NCI-H128 (cell line): ENCODE data around the gene QSER1.

ENCODE experiments used
- DNase-seq: peaks from one replicate; lab custom pipeline; 2025; ENCODE audit not compliant: unreplicated experiment; lab: John Stamatoyannopoulos, UW

QSER1 gene

DNA sequence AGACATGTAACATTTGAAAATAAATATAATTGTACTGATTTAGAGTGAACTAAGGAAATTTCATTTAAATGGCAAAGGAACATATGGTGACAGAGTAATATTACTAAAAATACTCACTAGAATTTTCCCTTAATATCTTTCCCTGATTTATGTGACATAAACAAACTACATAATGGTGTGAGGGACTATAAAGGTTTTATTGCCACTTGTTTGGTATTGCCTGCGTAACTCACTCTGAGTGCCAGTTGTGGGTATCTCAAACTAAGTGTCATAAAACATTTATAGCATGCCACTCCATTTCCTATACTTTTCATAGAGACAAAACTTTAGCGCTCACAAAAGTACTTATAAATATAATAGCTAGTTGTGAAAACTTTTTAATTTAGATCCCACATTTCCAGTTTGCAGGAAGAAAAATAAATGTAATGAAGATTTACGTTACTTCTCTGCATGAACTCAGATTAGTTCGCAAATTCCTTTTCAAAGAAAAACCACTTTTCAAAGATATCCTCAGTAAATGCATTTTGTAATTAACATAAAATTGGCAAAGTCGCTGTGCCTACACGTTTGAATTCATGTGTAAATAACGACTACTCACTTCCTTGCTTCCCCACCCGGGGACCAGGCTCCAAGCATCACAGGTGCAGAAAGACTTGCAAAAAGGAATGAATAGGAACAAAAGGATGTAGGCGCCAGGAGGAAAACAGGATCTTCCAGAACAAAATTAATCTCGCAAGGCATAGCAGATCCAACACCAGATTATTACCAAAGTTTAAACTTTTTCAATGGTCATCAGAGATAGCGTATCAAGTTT lies 1.6 kb upstream of the QSER1 start:
- DNase-seq: peak; percentile 48

DNA sequence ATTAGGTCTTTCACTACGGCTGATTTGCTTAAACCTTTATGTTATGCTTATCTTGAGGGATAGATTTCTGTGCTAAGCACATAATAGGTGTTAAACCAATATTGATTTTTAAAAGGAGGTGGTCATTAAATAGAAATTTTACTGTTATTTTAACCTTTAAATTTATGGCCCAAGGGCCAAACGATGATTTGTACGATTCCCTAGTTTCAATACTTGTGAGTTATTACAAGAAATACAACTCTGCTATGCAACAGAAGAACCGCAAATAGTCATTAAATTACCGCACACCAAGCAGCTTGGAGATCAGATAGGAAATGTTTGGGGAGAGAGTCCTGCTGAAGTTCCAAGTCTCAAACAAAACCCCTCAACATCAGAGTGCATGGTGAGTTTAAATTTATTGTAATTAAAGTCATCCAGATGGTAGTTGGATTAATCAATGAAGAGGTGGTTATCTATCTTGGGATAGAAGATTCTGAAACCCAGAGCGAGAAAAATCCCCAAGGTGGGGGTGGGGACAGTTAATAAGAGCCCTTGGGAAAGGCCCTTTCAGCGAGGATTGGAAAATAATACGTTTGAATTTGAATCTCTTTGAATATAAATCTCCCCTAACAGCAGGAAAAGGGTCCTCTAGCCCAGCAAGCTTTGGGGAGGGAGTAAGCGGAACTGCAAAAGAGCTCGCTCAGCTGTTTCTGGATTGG lies 805 bp upstream of the QSER1 start:
- no peak for DNase-seq

DNA sequence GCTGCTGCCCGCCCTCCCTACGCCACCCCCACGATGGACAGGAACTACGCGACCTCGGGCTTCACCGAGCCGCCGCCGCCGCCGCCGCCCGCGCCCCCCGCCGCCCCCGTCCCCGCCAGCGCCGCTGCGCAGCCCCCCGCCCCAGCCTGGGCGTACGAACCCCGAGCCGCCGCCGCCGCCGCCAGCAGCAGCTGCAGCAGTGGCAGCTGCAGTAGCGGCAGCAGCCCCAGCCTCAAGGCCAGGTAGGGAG lies 407 bp downstream of the QSER1 start:
- no peak for DNase-seq

DNA sequence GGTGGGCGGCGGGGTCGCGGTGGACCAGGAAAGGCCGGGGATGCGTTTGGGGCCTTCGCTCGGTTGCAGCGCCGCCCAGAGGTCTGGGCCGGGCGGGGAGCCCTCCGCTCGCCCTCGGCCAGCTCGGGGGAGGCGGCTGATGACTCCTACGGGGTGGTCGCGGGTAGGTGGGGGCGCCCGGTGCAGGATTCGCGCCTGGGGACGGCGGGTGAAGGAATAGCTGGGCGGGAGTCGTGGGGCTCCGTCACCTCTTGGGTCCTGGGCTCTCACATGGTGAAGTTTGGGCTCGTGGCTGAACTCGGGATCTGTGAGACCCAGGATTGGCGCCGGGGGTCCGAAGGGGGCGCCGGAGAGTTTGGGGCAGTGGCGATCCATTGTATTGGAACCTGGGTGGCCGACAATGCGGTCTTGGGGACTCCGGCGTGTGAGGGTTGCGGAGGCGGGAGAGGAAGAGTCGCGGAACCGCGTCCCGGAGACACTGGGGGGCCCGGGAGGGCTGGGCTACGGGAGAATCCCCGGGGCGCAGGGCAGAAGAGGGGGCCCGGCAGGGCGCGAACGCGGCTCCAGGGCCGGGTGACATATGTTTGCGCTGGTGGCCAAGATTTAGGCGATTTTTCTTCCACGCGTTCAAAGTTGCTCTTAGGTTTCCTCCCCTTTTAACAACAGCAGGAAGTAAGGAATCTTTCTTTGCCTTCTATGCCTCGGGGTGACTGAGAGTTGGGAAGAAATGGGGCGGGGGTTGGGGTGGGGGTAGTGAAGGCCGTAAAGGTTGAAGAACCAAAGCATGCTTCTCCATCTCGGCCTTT lies 935 bp downstream of the QSER1 start:
- no peak for DNase-seq

DNA sequence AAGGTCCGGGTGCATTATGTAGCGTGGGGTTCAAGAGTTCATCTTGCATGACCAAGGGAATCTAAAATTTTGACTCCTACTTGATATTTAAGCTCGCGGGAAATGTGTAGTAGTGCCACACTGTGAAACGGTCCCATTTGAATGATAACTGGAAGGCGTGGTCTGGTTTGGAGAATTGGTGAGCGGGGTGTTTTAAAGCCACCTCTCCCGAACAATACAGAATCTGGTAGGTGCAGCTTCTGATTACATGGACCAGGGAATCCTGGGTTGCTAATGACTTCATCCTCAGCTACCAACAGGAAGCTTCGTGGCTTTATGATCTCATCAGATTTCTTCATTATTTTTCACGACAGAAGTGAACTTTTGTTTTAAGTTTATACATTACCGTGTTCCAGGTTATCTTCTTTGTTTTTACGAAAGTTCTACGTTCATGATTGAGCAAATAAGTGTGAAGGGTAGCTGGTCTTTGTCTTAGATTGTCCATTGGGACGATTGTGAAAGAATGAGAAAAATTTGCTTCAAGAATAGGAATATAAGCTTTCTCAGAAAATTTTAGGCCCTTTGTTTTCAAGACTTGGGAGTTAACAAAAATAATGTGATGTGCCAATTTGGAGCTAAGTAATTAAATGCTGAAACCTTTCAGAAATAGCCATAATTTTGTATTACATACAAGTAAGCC lies 1.7 kb downstream of the QSER1 start:
- DNase-seq: peak; percentile 45

DNA sequence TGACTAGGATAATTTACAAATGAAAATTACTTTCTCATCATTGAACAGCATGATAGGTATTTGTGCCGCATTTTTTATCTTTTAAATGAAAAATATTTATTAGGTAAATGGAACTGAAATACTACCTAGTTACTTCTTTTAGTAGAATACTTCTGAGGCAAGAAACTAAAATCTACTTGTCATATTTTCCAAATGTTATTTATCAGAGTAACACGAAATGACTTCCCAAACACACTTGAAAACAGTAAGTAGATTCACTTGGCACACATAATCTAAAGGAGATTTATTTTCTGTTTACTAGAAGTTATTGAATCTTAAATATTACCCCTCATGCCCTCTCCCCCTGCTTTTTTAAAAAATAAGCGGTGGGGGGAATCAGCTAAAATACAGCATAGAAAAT lies 2.3 kb downstream of the QSER1 start:
- DNase-seq: no peak

DNA sequence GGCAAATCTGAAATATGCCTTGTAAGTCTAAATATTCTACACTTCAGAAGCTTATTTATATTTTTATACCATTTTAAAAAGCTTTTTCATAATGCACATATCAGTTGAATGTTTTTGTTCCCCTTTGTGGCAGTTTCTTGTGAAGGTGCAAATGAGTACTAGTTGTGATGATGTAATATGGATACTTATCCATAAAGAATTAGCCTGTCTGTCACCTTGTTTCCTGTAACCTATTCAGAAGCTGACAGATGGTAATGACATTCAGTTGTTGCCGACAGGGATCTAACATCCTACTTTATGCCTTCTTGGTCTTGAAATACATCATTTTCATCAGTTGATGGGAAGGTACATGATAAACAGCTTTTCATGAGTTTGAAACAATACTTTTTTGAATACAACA lies 2.9 kb downstream of the QSER1 start:
- DNase-seq: no peak

DNA sequence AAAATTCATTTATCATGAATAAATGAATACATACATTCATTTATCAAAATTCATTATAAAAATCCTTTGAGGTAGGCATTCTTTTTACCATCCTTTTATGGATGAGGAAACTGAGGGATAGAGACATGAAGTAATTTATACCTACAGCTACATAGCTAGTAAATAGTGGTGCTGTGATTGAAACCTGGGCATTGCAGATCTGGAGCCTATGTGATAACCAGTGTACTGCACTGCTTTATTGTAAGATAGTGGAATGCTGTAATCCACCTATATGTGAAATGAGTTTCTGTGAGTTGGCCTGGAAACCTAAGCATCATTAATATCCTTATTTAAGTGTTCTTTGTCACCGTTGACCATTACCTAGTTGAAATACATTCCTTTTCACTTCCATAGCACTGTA lies 4.5 kb downstream of the QSER1 start:
- no peak for DNase-seq

DNA sequence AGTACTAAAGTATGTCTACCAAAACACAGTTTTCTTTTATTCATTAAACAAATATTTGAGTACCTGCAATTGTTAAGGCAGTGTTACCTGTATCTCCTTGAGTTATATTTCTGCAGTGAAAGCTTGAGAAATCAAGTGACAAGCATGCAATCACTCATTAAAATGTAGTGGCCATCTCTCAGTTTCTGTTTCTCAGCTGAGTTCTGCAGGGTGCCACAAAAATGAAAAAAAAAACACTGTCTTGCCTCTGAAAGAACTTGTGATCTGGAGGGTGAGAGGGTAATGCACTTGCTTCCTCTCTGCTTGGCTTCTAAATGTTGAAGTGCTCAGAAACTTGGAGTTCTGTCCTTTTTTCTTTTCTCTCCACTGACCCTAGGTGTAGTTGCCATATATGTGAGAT lies 6.8 kb downstream of the QSER1 start:
- no peak for DNase-seq

DNA sequence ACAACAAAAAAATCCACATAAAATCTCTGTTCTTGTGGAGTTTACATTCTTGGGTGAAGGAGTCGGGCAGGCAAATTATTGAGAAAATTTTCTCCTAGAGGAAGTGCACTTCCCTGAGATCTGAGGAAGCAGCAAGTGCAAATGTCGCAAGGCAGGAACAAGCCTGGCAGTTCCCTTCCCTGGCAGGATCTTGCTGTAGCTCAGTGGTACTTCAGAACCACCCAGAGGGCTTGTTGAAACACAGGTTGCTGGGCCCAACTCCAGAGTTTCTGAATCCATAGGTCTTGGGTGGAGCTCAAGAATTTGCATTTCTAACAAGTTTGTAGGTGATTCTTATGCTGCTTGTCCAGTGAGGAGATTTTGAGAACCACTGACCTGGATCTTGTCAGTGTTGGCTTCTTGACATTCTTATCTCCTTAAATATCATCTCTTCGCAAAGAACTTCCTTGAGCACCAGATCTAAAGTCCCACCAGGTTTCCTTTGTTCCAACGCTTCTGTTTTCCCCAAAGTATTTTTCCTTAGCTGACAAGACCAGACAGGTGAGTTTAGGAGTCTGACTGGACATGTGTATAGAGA lies 9.6 kb downstream of the QSER1 start:
- DNase-seq: no peak

DNA sequence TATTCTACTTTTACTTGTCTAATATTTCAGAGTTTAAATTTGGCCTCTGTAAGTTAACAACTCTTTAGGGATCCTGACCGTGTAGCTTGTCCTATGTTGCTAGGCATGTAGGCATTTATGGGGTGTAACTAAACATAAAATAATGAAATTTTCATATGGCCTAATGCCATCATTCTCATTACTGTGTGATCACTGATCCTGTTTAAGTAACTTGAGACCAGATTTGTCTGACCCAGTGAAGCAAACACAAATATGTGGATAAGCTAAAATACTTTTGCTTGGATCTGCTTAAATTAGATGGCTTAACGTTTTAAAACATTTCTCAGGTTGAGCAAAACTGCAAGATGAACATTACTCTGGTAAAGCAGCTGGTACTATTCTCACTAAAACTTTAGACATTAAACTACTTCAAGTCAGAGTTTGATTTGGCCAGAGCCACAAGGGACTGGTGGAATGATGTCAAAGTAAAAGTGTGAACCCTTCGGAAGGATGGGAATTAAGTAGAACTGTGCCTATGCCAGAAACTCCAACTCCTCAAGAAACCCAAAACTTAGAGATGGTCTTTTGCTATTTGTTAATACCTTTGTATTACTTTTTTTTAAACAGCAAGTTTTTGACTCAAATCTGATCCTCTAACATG lies 12.5 kb downstream of the QSER1 start:
- DNase-seq: no peak

DNA sequence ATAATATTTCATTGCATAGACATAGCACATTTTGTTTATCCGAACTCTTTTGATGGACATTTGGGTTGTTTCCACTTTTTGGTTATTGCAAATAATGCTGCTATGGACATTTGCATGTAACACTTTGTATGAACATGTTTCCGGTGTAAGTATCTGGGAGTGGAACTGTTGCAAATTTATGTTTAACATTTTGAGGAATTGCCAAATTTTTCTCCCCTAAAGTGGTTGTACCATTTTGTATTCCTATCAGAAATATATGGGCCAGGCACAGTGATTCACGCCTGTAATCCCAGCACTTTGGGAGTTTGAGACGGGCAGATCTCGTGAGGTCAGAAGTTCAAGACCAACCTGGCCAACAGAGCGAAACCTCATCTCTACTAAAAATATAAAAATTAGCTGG lies 16.0 kb downstream of the QSER1 start:
- no peak for DNase-seq

DNA sequence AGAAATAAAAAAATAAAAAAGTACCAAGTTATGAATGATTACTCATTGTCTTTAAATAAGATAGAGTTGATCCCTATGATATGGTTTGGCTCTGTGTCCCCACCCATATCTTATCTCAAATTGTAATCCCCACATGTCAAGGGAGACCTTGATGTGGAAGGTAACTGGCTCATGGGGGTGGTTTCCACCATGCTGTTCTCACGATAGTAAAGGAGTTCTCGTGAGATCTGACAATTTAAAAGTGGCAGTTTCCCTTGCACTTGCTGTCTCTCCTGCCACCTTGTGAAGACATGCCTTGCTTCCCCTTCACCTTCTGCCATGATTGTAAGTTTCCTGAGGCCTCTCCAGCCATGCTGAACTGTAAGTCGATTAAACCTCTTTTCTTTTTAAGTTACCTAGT lies 18.8 kb downstream of the QSER1 start:
- no peak for DNase-seq

DNA sequence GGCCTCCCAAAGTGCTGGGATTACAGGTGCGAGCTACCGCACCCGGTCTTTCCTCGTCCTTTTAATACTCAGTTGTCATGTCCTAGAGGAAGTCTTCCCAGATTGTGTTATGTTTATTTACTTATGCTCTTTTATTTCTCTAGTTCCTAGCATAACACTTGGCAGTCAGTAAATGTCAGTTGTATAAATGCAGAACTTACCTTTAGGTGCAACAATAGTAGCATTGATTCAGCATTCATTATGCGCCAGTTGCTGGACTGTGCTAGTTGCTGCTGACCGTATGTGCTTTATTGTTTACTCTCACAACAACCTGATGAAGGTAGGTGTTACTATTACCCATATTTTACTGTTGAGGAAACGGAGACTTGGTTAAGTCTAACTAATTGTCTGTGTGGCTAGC lies 20.8 kb downstream of the QSER1 start:
- DNase-seq: no peak

DNA sequence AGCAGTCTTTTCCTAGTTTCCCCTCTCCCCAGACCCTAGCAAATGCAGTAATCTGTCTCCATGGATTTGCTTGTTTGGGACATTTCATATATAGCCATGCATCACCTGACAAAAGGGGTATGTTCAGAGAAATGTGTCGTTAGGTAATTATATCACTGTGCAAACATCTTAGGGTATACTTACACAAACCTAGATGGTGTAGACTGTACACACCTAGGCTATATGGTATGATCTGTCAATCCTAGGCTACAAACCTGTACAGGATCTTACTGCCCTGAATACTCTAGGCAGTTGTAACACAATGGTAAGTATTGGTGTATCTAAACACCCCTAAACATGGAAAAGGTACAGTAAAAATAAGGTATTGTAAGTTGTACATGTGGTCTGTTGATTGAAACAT lies 23.8 kb downstream of the QSER1 start:
- DNase-seq: no peak

DNA sequence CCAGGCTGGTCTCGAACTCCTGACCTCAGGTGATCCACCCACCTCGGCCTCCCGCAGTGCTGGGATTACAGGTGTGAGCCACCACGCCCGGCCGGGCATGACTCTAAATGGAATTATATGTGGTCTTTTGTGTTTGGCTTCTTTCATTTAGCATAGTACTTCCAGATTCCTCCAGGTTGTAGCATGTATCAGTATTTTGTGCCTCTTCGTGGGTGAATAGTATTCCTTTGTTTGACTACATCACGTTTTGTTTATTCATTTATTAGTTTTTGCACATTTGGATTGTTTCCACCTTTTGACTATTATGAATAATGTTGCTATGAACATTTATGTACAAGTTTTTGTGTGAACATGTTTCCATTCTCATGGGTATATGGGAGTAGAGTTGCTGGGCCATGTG lies 24.4 kb downstream of the QSER1 start:
- DNase-seq: no peak

DNA sequence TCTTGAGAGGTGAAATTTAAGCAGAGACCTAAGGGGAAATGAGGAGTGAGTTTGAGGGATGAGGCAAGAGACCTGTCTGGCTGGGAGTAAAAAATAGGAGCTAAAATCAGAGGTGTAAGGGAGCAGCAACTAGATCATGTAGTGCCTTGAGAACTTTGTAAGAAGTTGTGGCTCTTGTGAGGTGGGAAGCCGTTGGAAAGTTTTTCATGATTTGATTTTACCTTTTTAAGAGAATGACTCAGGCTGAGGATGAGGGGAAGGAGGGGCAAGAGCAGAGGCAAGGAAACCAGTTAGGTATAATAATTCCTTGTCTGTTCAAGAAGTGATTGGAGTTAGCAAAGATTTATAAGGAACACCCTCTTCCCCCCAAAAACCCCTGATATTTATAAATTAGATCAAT lies 25.8 kb downstream of the QSER1 start:
- no peak for DNase-seq

DNA sequence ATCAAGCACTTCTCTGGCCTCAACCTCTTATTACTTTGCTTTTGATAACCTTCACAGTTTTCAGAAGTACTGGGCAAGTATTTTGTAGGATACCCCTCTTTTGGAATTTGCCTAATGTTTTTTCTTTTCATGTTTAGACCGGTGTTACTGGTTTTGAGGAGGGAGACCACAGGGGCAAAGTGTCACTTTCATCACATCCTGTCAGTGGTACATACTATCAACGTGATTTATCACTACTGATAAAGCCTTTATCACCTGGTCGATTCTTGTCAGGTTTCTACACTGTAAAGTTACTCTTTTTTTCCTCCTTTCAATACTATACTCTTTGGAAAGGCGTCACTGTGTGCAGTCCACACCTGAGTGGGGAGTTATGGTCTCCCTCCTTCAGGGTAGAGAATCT lies 26.7 kb downstream of the QSER1 start:
- no peak for DNase-seq

DNA sequence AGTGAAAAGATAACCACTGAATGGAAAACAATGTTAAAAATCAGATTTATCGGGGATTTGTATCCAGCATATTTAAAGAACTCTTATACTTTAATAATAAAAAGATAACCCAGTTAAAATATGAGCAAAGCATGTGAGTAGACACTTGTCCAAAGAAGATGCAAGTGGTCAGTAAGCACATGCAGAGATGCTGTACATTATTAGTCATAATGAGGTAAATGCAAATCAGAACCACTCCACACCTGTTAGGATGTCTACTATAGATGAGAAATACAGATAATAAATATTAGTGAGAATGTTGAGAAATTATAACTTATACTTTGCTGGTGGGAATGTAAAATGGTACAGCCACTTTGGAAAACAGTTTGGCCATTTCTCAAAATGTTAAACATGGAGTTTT lies 28.0 kb downstream of the QSER1 start:
- DNase-seq: no peak

DNA sequence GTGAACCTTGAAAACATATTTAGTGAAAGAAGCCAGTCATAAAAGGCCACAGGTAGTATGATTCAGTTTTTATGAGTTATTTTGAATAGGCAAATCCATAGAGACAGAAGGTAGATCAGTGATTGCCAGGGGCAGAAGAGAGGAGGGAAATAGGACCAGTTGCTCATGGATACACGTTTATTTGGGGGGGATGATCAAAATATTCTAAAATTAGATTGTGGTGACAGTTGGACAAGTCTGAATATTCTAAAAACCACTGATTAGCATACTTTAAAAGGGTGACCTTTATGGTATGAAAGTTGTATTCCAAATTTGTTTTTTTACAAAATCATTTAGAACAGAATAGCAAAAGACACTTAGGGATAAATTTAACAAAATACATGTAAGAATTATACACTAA lies 28.6 kb downstream of the QSER1 start:
- DNase-seq: no peak

DNA sequence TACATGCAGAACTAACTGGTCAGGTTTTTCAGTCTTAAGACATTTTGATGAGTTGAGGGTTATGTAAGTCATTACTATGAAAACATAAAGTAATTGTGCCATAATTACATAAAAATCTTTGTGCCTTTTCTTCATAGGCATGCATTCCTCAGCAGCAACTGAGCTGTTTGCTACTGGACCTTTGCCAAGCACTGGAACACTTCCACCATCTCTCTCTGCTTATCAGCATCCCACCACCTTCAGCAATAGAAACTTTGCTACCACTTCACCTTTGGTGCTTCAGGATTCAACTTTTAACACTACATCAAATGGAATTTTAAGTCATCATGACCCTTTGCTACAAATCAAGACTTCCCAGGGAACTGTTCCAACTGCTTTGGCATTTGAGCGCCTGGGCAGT lies 39.0 kb downstream of the QSER1 start:
- no peak for DNase-seq
